BJ (cell line): Measurements from ENCODE around the gene TSPAN18. TPM values are rescaled to one million over a fixed set of nuclear protein-coding genes. Genes with fewer than 3 reads are reported as not detected.

ENCODE experiments used
- CTCF ChIA-PET: fragments of 350-600 bp; formaldehyde crosslinking; extraction: SDS; loops from one replicate; lab custom pipeline; 2021; ENCODE audit warnings: antibody characterized with exemption, inconsistent platforms; lab: Yijun Ruan, JAX
- POLR2A ChIA-PET: fragments of 300-600 bp; sonication (Branson Sonifier 250); formaldehyde crosslinking; extraction: SDS; loops from one replicate; lab custom pipeline; 2021; ENCODE audit warnings: antibody characterized with exemption; lab: Charles Lee
- DNase-seq: peaks from one replicate; pipeline ENCODE4 v3.0.0-alpha.2; 2011; ENCODE audit warnings: low read depth
- H3K27me3 ChIP-seq: 2 replicates; pipeline ENCODE4 v1.6.0; 2011; ENCODE audit warnings: low read length; ENCODE audit not compliant: control insufficient read depth, insufficient read depth
- H3K36me3 ChIP-seq: 2 replicates; pipeline ENCODE4 v1.5.1; 2011; ENCODE audit warnings: low read length; ENCODE audit not compliant: control insufficient read depth, insufficient read depth
- H3K4me3 ChIP-seq: 2 replicates; pipeline ENCODE4 v1.5.1; 2011; ENCODE audit warnings: low read depth, mild to moderate bottlenecking, control low read depth, low read length
- CTCF ChIP-seq: IDR thresholded peaks from 2 replicates; pipeline ENCODE4 v1.5.1; 2011; ENCODE audit warnings: low read depth, mild to moderate bottlenecking, control low read depth, inconsistent platforms, low read length, moderate library complexity; ENCODE audit not compliant: insufficient read depth
- polyA plus RNA-seq: library from polyadenylated mRNA; depleted of rRNA; stranded (reverse); fragments of >200 nt; gene quantifications from 2 replicates; pipeline ENCODE4 v1.2.3, GENCODE V29; 2011

The TSPAN18 gene
- polyA plus RNA-seq, 1 experiment = 0.55 TPM

GRCh38 chr11:44964526-44965209 lies 237.9 kb downstream of the TSPAN18 start:
- CTCF ChIA-PET = interaction anchor here (1.0 to 2.0 kb wide), 5 partner anchors 10 to 145 kb away, joined by 3 to 5 read pairs (median 4); no protein-coding TSS in a partner anchor
- no peak overlapping the region for H3K4me3 ChIP-seq
- no peak for TF ChIP-seq CTCF
- POLR2A ChIA-PET = no interaction called here
- no peak for DNase-seq
- peaks cover 3% of the 10 kb centered on the region; the same call in 1 of the 2 replicates for H3K27me3 ChIP-seq
- H3K36me3 ChIP-seq = no peaks in the 10 kb centered on the region

DNA sequence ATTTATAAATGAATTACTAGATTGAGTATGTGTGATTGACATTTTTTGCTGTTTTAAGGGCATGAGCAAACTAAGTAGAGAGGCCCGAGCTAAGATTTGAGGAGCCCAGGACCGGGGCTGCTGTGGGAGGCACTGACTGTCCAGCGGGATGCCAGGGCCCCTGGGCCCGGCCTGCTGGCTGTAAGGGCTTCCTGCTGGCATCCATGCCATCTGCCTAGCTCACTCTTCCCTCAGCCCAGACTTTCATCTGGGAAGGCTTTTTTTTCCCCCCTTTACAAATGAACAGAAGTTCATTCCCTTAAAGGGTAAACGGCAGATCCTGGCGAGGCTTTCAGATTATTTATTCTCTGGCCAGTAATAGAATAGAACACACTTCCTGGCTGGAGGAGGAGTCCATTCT lies 239.9 kb downstream of the TSPAN18 start:
- no peak for DNase-seq
- no peak overlapping the region for H3K4me3 ChIP-seq
- no peaks in the 10 kb centered on the region; the same call in 1 of the 2 replicates for H3K27me3 ChIP-seq
- ChIA-PET POLR2A (no interaction called here), CTCF (interaction anchor here (1.3 to 2.0 kb wide), 2 partner anchors 83 to 131 kb away, joined by 3 to 5 read pairs; no protein-coding TSS in a partner anchor)
- H3K36me3 ChIP-seq = no peaks in the 10 kb centered on the region
- no peak for TF ChIP-seq CTCF

DNA sequence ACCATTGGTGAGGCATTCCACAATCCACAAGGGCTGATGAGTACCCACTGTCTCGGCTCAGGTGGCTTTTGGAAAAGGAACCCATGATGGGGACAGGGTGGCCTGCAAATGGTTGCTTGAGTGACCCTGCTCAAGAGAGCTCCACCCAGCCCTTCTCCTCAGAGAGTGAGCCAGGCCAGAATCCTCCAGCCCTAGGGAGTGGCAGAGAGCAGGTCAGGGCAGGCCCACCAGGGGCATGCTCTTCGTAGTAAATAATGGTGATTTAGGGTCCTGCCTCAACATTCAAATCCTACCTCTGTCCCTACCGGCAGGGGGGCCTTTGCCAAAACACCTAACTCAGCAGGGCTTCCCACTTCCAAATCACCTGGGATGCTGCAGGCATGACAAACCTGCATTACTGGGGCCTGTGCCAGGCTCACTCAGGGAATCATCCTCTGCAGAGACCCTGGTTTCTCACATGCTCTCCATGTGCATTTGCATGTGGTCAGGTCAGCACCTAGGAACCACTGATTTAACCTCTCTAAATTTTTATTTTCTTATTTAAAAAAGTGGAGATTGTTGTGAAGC lies 241.3 kb downstream of the TSPAN18 start:
- Histone ChIP-seq H3K27me3 (peaks cover 1% of the 10 kb centered on the region), H3K4me3 (no peak overlapping the region), H3K36me3 (no peaks in the 10 kb centered on the region)
- DNase-seq = no peak
- POLR2A ChIA-PET = no interaction called here
- CTCF ChIA-PET = interaction anchor here (1.2 to 2.0 kb wide), 2 partner anchors 135 to 346 kb away, joined by 3 to 5 read pairs; no protein-coding TSS in a partner anchor
- no peak for TF ChIP-seq CTCF

- TF ChIP-seq CTCF = no peak
- Histone ChIP-seq H3K27me3 (peaks cover 1% of the 10 kb centered on the region), H3K4me3 (no peak overlapping the region), H3K36me3 (no peaks in the 10 kb centered on the region)
- DNase-seq = no peak
- CTCF ChIA-PET = interaction anchor here (0.7 to 2.0 kb wide), 5 partner anchors 32 to 347 kb away, joined by 3 to 8 read pairs (median 3); no protein-coding TSS in a partner anchor
- POLR2A ChIA-PET = no interaction called here
These were observed 241.7 kb downstream of the TSPAN18 start for GRCh38 chr11:44968510-44968909.

- ChIA-PET CTCF (interaction anchor here (0.8 to 2.0 kb wide), 3 partner anchors 20 to 133 kb away, joined by 3 to 8 read pairs (median 5); partner anchors contain the start of gene TP53I11), POLR2A (no interaction called here)
These were observed 243.0 kb downstream of the TSPAN18 start for GRCh38 chr11:44969651-44970252.

More at GRCh38 chr11:44969651-44970252, 243.0 kb downstream of the TSPAN18 start:
- Histone ChIP-seq H3K4me3 (no peak overlapping the region), H3K36me3 (no peaks in the 10 kb centered on the region), H3K27me3 (peaks cover 1% of the 10 kb centered on the region)
- TF ChIP-seq CTCF = no peak
- no peak for DNase-seq
